Neural cell (in vitro differentiated cells): Measurements from ENCODE around the gene TRIM23. TPM values are rescaled to one million over a fixed set of nuclear protein-coding genes. Genes with fewer than 3 reads are reported as not detected.

ENCODE experiments used
- H2AFZ ChIP-seq: fragments of 200-600, 300-800 bp; sonication (generic), shearing (Covaris generic); 2 replicates; pipeline ENCODE4 v1.6.0; 2014; ENCODE audit warnings: low read depth, mild to moderate bottlenecking, antibody characterized with exemption, low read length, moderate library complexity
- H3F3A ChIP-seq: fragments of 200-600 bp; shearing (Covaris generic); 2 replicates; pipeline ENCODE4 v1.6.1; 2016; ENCODE audit warnings: mild to moderate bottlenecking, moderate library complexity, mixed read lengths, antibody characterized with exemption, low read length; ENCODE audit not compliant: insufficient read depth, poor library complexity, severe bottlenecking
- H3K27ac ChIP-seq: fragments of 200-600, 300-800 bp; sonication (generic), shearing (Covaris generic); 2 replicates; pipeline ENCODE4 v1.5.1; 2014; ENCODE audit warnings: mild to moderate bottlenecking, low read length, moderate library complexity
- H3K27me3 ChIP-seq: fragments of 300-800, 200-600 bp; sonication (generic), shearing (Covaris generic); 2 replicates; pipeline ENCODE4 v1.6.0; 2014; ENCODE audit warnings: mild to moderate bottlenecking, low read depth, low read length, moderate library complexity; ENCODE audit not compliant: insufficient read depth
- H3K36me3 ChIP-seq: fragments of 300-800, 200-600 bp; sonication (generic), shearing (Covaris generic); 2 replicates; pipeline ENCODE4 v1.5.1; 2014; ENCODE audit warnings: mild to moderate bottlenecking, antibody characterized with exemption, low read length, moderate library complexity; ENCODE audit not compliant: insufficient read depth
- H3K4me2 ChIP-seq: fragments of 300-800, 200-600 bp; sonication (generic), shearing (Covaris generic); 2 replicates; pipeline ENCODE4 v1.6.0; 2014; ENCODE audit warnings: mild to moderate bottlenecking, low read length
- H3K4me3 ChIP-seq: fragments of 300-800, 200-600 bp; sonication (generic), shearing (Covaris generic); 2 replicates; pipeline ENCODE4 v1.5.1; 2014; ENCODE audit warnings: mild to moderate bottlenecking, low read length, moderate library complexity
- H3K79me2 ChIP-seq: fragments of 200-600 bp; shearing (Covaris generic); replicated peaks from 2 replicates; pipeline ENCODE4 v1.6.0; 2014; ENCODE audit warnings: mild to moderate bottlenecking, low read length, moderate library complexity; ENCODE audit not compliant: insufficient read depth
- H3K9ac ChIP-seq: fragments of 300-800, 200-600 bp; sonication (generic), shearing (Covaris generic); 2 replicates; pipeline ENCODE4 v1.6.1; 2016; ENCODE audit warnings: mild to moderate bottlenecking, low read length, mixed read lengths
- H3K9me2 ChIP-seq: fragments of 200-600 bp; shearing (Covaris generic); 2 replicates; pipeline ENCODE4 v1.6.1; 2016; ENCODE audit warnings: mild to moderate bottlenecking, low read length, mixed read lengths; ENCODE audit not compliant: insufficient read depth
- H3K9me3 ChIP-seq: fragments of 200-600, 300-800 bp; sonication (generic), shearing (Covaris generic); 2 replicates; pipeline ENCODE4 v1.6.1; 2016; ENCODE audit warnings: mild to moderate bottlenecking, mixed run types, low read length, moderate library complexity, mixed read lengths
- H4K20me1 ChIP-seq: fragments of 200-600 bp; shearing (Covaris generic); 2 replicates; pipeline ENCODE4 v1.6.1; 2016; ENCODE audit warnings: mild to moderate bottlenecking, mixed run types; ENCODE audit not compliant: insufficient read depth
- EP300 ChIP-seq: fragments of 450-650 bp; conservative IDR thresholded peaks from 2 replicates; pipeline ENCODE4 v1.6.1; 2014; ENCODE audit warnings: antibody characterized with exemption, mild to moderate bottlenecking, moderate library complexity; ENCODE audit not compliant: poor library complexity, severe bottlenecking
- EZH2 ChIP-seq: fragments of 200-600, 300-800 bp; shearing (Covaris generic), sonication (generic); IDR thresholded peaks from 2 replicates; pipeline ENCODE4 v1.6.1; 2014; ENCODE audit warnings: antibody characterized with exemption, low read length, borderline replicate concordance, mild to moderate bottlenecking; ENCODE audit not compliant: insufficient read depth, poor library complexity, severe bottlenecking
- MXI1 ChIP-seq: fragments of 450-650 bp; conservative IDR thresholded peaks from 2 replicates; pipeline ENCODE4 v1.6.1; 2014; ENCODE audit warnings: antibody characterized with exemption, mild to moderate bottlenecking; ENCODE audit not compliant: poor library complexity, severe bottlenecking
- POLR2AphosphoS5 ChIP-seq: IDR thresholded peaks from 2 replicates; pipeline ENCODE4 v1.6.1; 2012
- RAD21 ChIP-seq: fragments of 450-650 bp; conservative IDR thresholded peaks from 2 replicates; pipeline ENCODE4 v1.6.1; 2014; ENCODE audit warnings: antibody characterized with exemption, mild to moderate bottlenecking, moderate library complexity
- SMC3 ChIP-seq: fragments of 450-650 bp; conservative IDR thresholded peaks from 2 replicates; pipeline ENCODE4 v1.6.1; 2014; ENCODE audit warnings: antibody characterized with exemption, mild to moderate bottlenecking, moderate library complexity; ENCODE audit not compliant: poor library complexity
- TAF1 ChIP-seq: IDR thresholded peaks from 2 replicates; pipeline ENCODE4 v1.6.1; 2012; ENCODE audit warnings: low read depth
- polyA plus RNA-seq: library from polyadenylated mRNA; depleted of rRNA; stranded (reverse); fragments of >200 nt; gene quantifications from 2 replicates; pipeline ENCODE4 v1.2.3, GENCODE V29; 2014
- TF ChIP-seq, protein P1 (sequence below): fragments of 450-650 bp; IDR thresholded peaks from 2 replicates; pipeline ENCODE4 v1.5.1; 2014; ENCODE audit warnings: antibody characterized with exemption, mild to moderate bottlenecking, moderate library complexity; ENCODE audit not compliant: poor library complexity, severe bottlenecking
- TF ChIP-seq, protein P2 (sequence below): IDR thresholded peaks from 2 replicates; pipeline ENCODE4 v1.6.1; 2012; ENCODE audit warnings: borderline replicate concordance

TRIM23 gene
- polyA plus RNA-seq, 1 donor from 2014 or later: 29.0 TPM

DNA sequence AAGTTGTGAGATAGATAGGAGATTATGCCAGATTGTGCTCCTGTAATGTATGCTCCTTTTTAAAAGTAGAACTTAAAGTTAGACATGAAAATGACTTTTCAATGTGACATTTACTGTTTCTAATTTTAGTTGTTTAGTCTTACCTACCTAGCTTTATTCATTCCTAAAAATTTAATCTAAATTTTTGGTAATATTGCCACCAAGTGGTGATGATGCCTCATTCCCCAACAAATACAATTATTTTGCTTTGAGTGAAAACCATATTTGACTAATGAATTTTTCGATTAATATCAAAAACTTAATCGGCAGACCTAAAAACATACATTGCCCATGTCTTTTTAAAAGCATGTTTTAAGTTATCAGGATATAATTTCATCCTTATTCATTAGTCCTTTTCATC is 35.4 kb downstream of the TRIM23 start:
- Histone ChIP-seq H3K36me3 (peaks cover 4% of the 10 kb centered on the region), H3K27me3 (no peaks in the 10 kb centered on the region), H4K20me1 (no peaks in the 10 kb centered on the region), H3K4me3 (no peak overlapping the region), H3K4me2 (no peak overlapping the region), H3K9ac (no peak overlapping the region), H3F3A (no peaks in the 10 kb centered on the region), H3K79me2 (no peaks in the 10 kb centered on the region), H3K9me3 (no peaks in the 10 kb centered on the region), H2AFZ (no peak overlapping the region), H3K9me2 (no peaks in the 10 kb centered on the region), H3K27ac (no peak overlapping the region)
- TF ChIP-seq POLR2AphosphoS5: no peak
- TF ChIP-seq, protein P1, sequence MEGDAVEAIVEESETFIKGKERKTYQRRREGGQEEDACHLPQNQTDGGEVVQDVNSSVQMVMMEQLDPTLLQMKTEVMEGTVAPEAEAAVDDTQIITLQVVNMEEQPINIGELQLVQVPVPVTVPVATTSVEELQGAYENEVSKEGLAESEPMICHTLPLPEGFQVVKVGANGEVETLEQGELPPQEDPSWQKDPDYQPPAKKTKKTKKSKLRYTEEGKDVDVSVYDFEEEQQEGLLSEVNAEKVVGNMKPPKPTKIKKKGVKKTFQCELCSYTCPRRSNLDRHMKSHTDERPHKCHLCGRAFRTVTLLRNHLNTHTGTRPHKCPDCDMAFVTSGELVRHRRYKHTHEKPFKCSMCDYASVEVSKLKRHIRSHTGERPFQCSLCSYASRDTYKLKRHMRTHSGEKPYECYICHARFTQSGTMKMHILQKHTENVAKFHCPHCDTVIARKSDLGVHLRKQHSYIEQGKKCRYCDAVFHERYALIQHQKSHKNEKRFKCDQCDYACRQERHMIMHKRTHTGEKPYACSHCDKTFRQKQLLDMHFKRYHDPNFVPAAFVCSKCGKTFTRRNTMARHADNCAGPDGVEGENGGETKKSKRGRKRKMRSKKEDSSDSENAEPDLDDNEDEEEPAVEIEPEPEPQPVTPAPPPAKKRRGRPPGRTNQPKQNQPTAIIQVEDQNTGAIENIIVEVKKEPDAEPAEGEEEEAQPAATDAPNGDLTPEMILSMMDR: no peak
- TF ChIP-seq EP300: no peak
- TF ChIP-seq MXI1: no peak
- TF ChIP-seq TAF1: no peak
- TF ChIP-seq EZH2: no peak
- TF ChIP-seq RAD21: no peak
- TF ChIP-seq, protein P2, sequence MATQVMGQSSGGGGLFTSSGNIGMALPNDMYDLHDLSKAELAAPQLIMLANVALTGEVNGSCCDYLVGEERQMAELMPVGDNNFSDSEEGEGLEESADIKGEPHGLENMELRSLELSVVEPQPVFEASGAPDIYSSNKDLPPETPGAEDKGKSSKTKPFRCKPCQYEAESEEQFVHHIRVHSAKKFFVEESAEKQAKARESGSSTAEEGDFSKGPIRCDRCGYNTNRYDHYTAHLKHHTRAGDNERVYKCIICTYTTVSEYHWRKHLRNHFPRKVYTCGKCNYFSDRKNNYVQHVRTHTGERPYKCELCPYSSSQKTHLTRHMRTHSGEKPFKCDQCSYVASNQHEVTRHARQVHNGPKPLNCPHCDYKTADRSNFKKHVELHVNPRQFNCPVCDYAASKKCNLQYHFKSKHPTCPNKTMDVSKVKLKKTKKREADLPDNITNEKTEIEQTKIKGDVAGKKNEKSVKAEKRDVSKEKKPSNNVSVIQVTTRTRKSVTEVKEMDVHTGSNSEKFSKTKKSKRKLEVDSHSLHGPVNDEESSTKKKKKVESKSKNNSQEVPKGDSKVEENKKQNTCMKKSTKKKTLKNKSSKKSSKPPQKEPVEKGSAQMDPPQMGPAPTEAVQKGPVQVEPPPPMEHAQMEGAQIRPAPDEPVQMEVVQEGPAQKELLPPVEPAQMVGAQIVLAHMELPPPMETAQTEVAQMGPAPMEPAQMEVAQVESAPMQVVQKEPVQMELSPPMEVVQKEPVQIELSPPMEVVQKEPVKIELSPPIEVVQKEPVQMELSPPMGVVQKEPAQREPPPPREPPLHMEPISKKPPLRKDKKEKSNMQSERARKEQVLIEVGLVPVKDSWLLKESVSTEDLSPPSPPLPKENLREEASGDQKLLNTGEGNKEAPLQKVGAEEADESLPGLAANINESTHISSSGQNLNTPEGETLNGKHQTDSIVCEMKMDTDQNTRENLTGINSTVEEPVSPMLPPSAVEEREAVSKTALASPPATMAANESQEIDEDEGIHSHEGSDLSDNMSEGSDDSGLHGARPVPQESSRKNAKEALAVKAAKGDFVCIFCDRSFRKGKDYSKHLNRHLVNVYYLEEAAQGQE: no peak
- no peak for TF ChIP-seq SMC3

DNA sequence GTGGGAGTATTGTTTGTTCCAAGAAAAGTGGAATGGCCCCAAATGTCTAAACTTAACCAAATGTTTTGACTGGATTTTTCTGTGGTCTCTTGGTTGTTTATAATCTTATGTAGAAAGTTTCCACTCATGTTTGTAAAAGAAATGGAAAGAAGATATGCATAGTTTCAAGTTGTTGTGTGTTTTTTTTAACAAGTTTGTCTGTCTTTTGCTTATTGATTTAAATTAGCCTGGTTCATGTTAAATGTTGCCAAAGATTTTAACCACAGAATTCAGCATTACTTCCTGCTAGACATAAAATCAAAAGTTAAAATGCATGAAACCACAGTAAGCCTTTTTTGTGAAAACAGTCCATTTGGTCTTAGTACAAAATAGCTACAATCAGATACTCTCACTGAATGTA is 47.0 kb downstream of the TRIM23 start:
- Histone ChIP-seq H3K27me3 (no peaks in the 10 kb centered on the region), H3K9me3 (no peaks in the 10 kb centered on the region), H3K27ac (no peak overlapping the region), H3K4me2 (no peak overlapping the region), H3K9me2 (no peaks in the 10 kb centered on the region), H3K9ac (no peak overlapping the region), H3K4me3 (no peak overlapping the region), H3K36me3 (no peaks in the 10 kb centered on the region), H3F3A (no peaks in the 10 kb centered on the region), H2AFZ (no peak overlapping the region), H4K20me1 (no peaks in the 10 kb centered on the region), H3K79me2 (no peaks in the 10 kb centered on the region)
- no peak for TF ChIP-seq EP300
- no peak for TF ChIP-seq RAD21
- no peak for TF ChIP-seq EZH2
- no peak for TF ChIP-seq TAF1
- no peak for TF ChIP-seq SMC3
- TF ChIP-seq, protein P2: no peak
- TF ChIP-seq, protein P1: no peak
- TF ChIP-seq POLR2AphosphoS5: no peak
- TF ChIP-seq MXI1: no peak
